C4-2B (cell line): Measurements from ENCODE around the gene KRTAP3-3.

Experiments
- CTCF ChIP-seq: fragments of 450-650 bp; conservative IDR thresholded peaks from 2 replicates; pipeline ENCODE4 v1.5.1; 2017; ENCODE audit warnings: mild to moderate bottlenecking
- ZFX ChIP-seq: fragments of 450-650 bp; IDR thresholded peaks from 2 replicates; pipeline ENCODE4 v1.6.1; 2017

- TF ChIP-seq CTCF (no peak), ZFX (no peak)
Measured at GRCh38 chr17:40975516-40975915, 18.4 kb downstream of the KRTAP3-3 start.
